GOT3 (cell line): Measurements from ENCODE around the gene WDR20.
"Not testable (repeated sequence)": the region's sequence is repeated elsewhere in the genome, so short reads cannot be mapped to it uniquely, and the experiment has no call there.

ENCODE experiments used
- DNase-seq: peaks from one replicate; lab custom pipeline; 2025; ENCODE audit warnings: mixed read lengths; lab: John Stamatoyannopoulos, UW

Gene WDR20

DNA sequence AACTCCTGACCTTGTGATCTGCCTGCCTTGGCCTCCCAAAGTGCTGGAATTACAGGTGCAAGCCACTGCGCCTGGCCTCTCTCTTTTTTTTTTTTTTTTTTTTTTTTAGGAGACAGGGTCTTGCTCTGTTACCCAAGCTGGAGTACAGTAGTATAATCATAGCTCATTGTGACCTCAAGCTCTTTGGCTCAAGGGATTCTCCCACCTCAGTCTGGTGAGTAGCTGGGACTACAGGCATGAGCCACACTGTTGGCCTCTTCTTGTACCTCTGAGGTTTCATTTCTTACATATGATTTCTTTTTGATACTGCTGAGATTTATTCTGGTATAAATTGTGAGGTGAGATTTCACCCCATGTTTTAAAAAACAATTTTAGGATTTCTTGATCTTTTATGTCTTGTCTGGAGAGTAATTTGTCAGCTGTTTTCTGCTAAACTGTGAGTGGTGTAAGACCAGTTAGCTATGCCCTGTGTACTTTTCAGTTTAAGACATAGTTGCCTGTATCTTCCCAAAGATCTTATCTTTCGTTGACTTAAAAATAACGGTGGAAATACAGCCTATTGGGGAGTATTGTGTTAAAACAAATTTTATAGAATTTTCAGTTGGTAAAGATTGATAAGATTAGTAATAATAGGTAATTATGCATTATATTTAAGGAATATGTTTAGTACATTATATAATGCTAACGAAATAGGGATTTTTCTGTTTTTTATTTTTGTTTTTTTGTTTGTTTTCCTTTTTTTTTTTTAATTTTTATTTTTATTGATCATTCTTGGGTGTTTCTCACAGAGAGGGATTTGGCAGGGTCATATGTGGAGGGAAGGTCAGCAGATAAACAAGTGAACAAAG, 31.7 kb downstream of the WDR20 start:
- DNase-seq = no peak

- not testable (repeated sequence) for DNase-seq
These were observed 32.2 kb downstream of the WDR20 start for GRCh38 chr14:102172021-102172272.

DNA sequence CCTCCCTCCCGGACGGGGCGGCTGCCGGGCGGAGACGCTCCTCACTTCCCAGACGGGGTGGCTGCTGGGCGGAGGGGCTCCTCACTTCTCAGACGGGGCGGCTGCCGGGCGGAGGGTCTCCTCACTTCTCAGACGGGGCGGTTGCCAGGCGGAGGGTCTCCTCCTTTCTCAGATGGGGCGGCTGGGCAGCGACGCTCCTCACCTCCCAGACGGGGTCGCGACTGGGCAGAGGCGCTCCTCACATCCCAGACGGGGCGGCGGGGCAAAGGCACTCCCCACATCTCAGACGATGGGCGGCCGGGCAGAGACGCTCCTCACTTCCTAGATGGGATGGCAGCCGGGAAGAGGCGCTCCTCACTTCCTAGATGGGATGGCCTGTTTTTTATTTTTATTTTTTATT, 33.0 kb downstream of the WDR20 start:
- not testable (repeated sequence) for DNase-seq

DNA sequence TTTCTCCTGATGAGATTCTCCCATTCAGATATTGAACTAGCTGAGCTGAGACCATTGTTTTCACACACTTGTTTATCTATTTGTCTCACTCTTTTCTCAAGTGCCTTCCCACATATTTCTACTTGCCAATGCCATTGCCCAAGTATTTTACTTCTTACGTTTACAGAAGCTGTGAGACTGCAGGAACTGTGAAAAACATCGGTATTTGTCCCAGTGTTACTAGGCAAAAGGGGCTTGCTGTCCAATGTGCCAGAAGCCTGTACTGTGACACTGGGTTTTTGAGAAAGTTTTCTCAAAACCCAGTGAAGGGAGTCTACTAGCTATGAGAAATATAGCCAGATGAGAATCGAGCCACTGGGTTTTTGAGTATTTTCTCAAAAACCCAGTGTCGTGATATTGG, 37.5 kb downstream of the WDR20 start:
- DNase-seq = no peak

- no peak for DNase-seq
These were observed 39.1 kb downstream of the WDR20 start for GRCh38 chr14:102178806-102179205.

DNA sequence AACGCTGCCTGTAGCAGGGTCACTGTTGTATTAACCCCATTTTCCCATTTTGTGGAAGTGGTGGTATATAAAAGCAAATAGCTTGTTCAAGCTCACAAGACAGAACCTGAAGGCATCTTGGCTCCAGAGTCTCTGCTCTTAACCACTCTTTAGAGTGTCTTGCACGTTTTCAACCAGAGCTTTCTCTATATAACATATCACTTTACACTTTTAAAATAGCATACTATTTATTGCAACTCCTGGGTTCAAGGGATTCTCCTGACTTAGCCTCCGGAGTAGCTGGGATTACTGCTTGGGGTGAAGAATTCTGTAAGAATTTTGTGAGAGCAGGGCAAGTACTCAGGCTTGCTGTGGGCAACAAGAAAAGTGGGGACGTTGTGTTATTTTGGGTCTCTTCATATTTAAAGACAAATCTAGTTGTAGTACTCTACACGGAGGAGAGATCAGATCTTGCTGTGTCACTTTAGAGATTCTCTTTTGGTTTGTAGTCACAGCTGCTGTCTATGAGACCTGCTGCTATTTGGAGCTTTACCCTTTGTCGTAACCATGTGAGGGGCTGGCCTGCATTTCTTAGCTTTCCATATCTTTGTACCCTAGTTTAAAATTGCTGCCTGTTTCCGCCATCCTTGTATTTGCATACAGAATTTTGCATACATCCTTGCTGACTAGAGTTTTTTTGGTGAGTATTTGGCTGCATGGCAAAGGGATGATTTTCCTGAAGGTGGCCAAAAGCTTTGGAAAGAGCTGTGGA, 40.7 kb downstream of the WDR20 start:
- no peak for DNase-seq

DNA sequence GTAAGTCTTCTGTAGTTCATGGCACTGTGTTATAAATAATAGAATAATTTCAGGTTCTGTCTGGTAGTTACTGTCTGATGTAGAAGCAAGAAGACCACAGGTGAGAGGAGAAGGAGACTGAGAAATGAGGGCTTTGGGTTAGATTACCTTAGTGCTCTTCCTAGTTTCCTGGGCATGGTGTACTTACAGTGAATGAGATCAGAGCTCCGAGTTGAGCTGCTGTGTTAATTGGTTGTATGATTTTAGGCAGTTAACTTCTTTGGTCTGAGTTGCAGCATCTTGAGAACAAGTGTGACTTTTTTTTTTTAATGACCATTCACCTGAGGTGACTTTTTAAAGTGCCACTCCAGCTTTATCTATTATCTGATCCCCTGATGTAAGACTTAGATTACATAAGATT, 41.5 kb downstream of the WDR20 start:
- DNase-seq = no peak

- no peak for DNase-seq
These were observed 42.5 kb downstream of the WDR20 start for GRCh38 chr14:102182190-102182589.

- no peak for DNase-seq
These were observed 43.4 kb downstream of the WDR20 start for GRCh38 chr14:102182936-102183619.

DNA sequence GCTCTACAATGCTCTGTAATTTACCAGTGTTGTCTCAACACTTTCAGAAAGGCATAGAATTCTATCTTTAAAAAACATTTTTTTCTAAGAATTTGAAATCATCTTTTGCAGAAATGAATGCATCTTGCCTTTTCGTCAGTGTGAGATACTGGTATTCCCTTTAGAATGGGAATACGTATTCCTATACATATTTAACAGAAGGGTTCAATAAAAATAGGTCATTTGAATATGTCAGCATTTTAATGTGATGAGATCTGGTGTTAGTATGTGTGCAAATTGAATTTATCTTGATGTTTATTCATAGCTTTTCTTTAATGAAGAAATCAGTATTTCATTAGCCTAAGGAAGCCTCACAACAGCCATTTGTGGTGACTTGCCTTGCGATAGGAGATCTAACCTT, 44.2 kb downstream of the WDR20 start:
- DNase-seq = no peak

DNA sequence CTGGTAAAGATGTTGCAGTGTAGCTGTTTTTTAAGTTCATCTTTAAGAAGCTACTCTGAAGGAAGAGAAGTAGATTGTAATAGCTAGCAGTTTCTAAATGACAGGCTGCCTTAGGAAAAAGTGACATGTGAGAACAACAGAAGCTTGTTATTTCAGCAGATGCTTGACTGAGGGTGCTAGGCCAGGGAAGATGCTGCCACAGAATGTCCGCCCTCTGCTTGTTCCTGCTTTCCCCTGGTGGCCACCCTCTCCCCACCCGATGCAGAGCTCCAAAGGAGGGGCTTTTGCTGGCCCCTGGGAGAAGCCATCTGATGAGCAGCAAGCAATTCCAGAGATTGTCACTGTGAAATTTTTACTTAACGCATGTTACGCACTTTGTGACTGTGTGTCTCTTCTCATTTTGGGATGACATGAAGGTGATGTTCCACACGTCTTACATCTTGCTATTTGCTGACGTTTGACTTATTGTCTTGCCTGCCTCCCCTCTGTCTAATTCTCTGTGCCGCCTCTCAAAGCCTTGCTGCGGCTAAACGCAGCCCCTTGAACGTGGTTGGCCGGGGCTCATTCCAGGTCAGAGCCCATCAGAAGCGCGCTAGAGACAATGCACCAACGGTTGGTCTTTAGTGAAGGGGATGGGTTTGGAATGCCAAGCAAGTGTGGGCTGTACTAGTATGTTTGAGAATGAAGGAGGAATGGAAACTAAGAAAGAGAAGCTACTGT, 44.8 kb downstream of the WDR20 start:
- DNase-seq = no peak

DNA sequence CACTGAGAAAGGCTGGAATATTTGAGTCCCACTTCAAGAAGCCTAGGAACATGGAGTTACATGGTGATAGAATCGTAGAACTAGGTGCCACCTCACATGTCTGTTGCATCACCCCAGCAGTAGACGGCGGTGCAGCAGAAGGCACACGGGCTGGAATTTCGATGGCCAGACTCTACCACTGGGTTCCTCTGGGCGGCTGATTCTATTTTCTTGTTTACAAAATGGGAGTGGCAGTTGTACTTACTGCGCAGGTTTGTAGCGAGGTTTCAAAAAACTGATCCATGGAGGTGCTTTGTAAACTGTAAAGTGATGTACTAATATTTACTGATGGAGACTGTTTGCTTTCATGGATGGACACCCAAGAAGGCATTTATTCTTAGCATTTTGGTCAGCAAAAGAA, 45.7 kb downstream of the WDR20 start:
- no peak for DNase-seq

GRCh38 chr14:102187044-102187443, 47.3 kb downstream of the WDR20 start:
- no peak for DNase-seq

DNA sequence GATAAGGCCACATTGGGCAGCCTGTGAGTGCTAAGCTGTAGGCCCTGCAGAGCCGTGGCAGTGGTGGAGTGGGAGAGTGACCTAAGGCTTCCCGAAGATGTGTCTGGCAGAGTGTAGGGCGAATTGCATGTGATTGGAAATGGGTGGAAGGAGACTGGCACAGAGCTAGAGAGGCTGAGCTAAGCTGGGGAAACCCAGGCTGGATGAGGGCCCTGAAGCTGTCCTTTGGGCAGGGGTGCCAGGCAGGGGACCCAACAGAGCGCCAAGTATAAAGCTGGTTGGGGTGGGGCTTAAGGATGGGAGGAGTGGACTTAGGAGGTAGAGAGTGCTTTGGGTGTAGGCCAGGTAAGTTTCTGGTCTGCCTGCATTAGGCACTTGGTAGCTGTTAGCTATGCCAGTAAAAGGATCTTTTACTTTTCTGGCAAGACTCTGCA, 47.9 kb downstream of the WDR20 start:
- no peak for DNase-seq

DNA sequence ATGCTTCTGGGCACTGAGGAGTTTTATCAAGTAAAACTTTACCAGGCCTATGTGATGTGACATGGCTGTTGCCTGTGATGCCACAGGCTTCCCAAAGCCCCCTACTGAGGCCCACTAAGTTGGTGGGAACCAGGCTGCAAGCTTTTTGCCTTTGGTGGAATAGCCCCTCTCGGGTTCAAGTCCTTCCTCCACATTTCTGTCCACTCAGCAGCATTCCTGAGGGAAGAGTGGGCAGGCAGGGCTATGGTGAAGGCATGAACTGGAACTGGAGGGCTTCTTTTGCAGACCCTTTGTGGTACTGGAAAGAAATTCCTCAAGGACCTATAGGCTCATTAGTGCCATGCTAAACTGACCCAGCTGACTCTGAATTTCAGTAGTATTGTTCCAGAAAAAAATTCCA, 48.5 kb downstream of the WDR20 start:
- DNase-seq = no peak

GRCh38 chr14:102189874-102190273, 50.2 kb downstream of the WDR20 start:
- DNase-seq = no peak

GRCh38 chr14:102192840-102193502, 53.3 kb downstream of the WDR20 start:
- no peak for DNase-seq

DNA sequence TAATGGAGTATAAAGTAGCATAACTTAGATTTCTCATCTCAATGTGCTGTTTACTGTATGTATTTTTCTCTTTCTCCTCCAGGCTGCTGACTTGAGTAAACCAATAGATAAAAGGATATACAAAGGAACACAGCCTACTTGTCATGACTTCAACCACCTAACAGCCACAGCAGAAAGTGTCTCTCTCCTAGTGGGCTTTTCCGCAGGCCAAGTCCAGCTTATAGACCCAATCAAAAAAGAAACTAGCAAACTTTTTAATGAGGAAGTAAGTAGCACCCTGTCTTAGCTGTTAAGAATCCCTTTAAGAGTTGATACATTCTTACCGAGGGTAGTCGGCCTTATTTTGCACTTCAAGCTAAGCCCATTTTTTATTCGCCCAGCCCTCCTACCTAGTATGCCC, 55.2 kb downstream of the WDR20 start:
- no peak for DNase-seq

GRCh38 chr14:102195446-102195845, 55.7 kb downstream of the WDR20 start:
- no peak for DNase-seq

- DNase-seq = no peak
These were observed 56.6 kb downstream of the WDR20 start for GRCh38 chr14:102196039-102196901.

- no peak for DNase-seq
These were observed 57.2 kb downstream of the WDR20 start for GRCh38 chr14:102196902-102197230.
